Hepatocyte (in vitro differentiated cells): ENCODE measurements around the gene KDM3A. TPM values are rescaled to one million over a fixed set of nuclear protein-coding genes. Genes with fewer than 3 reads are reported as not detected.

ENCODE experiments used
- DNase-seq: peaks from one replicate; pipeline ENCODE4 v3.0.0-alpha.2; 2016; ENCODE audit warnings: low spot score
- H2AFZ ChIP-seq: fragments of 200-600 bp; sonication (generic); 2 replicates; pipeline ENCODE4 v1.6.0; 2016; ENCODE audit warnings: antibody characterized with exemption, mild to moderate bottlenecking
- H3K27ac ChIP-seq: fragments of 200-600 bp; sonication (generic); 2 replicates; pipeline ENCODE4 v1.5.1; 2016; ENCODE audit warnings: mild to moderate bottlenecking
- H3K27me3 ChIP-seq: fragments of 200-600 bp; sonication (generic); 2 replicates; pipeline ENCODE4 v1.6.1; 2016
- H3K36me3 ChIP-seq: fragments of 200-600 bp; sonication (generic); replicated peaks from 2 replicates; pipeline ENCODE4 v1.5.1; 2016; ENCODE audit warnings: low read depth; ENCODE audit not compliant: insufficient read depth
- H3K4me1 ChIP-seq: fragments of 200-600 bp; sonication (generic); 2 replicates; pipeline ENCODE4 v1.5.1; 2016; ENCODE audit warnings: mild to moderate bottlenecking, moderate library complexity; ENCODE audit not compliant: insufficient read depth
- H3K4me2 ChIP-seq: fragments of 200-600 bp; sonication (generic); 2 replicates; pipeline ENCODE4 v1.6.0; 2016
- H3K4me3 ChIP-seq: fragments of 200-600 bp; sonication (generic); 2 replicates; pipeline ENCODE4 v1.5.1; 2016; ENCODE audit warnings: mild to moderate bottlenecking
- H3K79me2 ChIP-seq: fragments of 200-600 bp; sonication (generic); 2 replicates; pipeline ENCODE4 v1.6.0; 2017; ENCODE audit warnings: mild to moderate bottlenecking
- H3K9me2 ChIP-seq: fragments of 200-600 bp; sonication (generic); replicated peaks from 2 replicates; pipeline ENCODE4 v1.6.0; 2017; ENCODE audit warnings: mild to moderate bottlenecking; ENCODE audit not compliant: insufficient read depth
- H3K9me3 ChIP-seq: fragments of 200-600 bp; sonication (generic); 2 replicates; pipeline ENCODE4 v1.5.1; 2016; ENCODE audit warnings: low read depth, mild to moderate bottlenecking
- H4K20me1 ChIP-seq: fragments of 200-600 bp; sonication (generic); 2 replicates; pipeline ENCODE4 v1.6.0; 2016; ENCODE audit warnings: mild to moderate bottlenecking; ENCODE audit not compliant: insufficient read depth, poor library complexity, severe bottlenecking
- CTCF ChIP-seq: fragments of 200-600 bp; sonication (generic); IDR thresholded peaks from 2 replicates; pipeline ENCODE4 v1.5.1; 2016; ENCODE audit warnings: antibody characterized with exemption, mild to moderate bottlenecking; ENCODE audit not compliant: poor library complexity
- EZH2 ChIP-seq: fragments of 200-600 bp; sonication (generic); IDR thresholded peaks from 2 replicates; pipeline ENCODE4 v1.6.1; 2016; ENCODE audit warnings: antibody characterized with exemption, mild to moderate bottlenecking, borderline replicate concordance
- EZH2phosphoT487 ChIP-seq: fragments of 200-600 bp; sonication (generic); IDR thresholded peaks from one replicate; pipeline ENCODE4 v1.6.1; 2018; ENCODE audit warnings: antibody characterized with exemption, mild to moderate bottlenecking, low read depth, moderate library complexity; ENCODE audit not compliant: unreplicated experiment, severe bottlenecking
- WGBS: methylation state at CpG from one replicate; pipeline ENCODE4 v1.1.6; 2016; ENCODE audit warnings: low lambda C conversion rate; ENCODE audit errors: missing lambda C conversion rate; 5-methylcytosine and 5-hydroxymethylcytosine counted together
- polyA plus RNA-seq: library from polyadenylated mRNA; unstranded; fragments of >200 nt; fragmentation: Nextera tagmentation; extraction: Ambion mirVana; gene quantifications from 2 replicates; pipeline ENCODE4 v1.2.1, GENCODE V29; 2016
- total RNA-seq: library from RNA; depleted of rRNA; stranded (reverse); fragments of >200 nt; gene quantifications from 2 replicates; pipeline ENCODE4 v1.2.3, GENCODE V29; 2014

KDM3A gene
- total and polyA plus RNA-seq, 2 experiments from 2014 or later: 13.8 to 37.5 TPM

- no peak overlapping the region for H3K4me2 ChIP-seq
- H2AFZ ChIP-seq: no peak overlapping the region
- no peaks in the 10 kb centered on the region for H3K9me3 ChIP-seq
- DNase-seq: no peak
- WGBS: 97% methylated on average over 4 of the region's 4 CpGs
- H3K9me2 ChIP-seq: no peaks in the 10 kb centered on the region
- peaks cover 81% of the 10 kb centered on the region for H3K79me2 ChIP-seq
- peaks cover 12% of the 10 kb centered on the region for H3K4me1 ChIP-seq
- no peak for TF ChIP-seq EZH2phosphoT487
- no peak for TF ChIP-seq CTCF
- no peak for TF ChIP-seq EZH2
- H3K27me3 ChIP-seq: no peaks in the 10 kb centered on the region
- H4K20me1 ChIP-seq: peaks cover 66% of the 10 kb centered on the region
- no peaks in the 10 kb centered on the region for H3K36me3 ChIP-seq
- H3K4me3 ChIP-seq: no peak overlapping the region
- no peak overlapping the region for H3K27ac ChIP-seq
Measured at GRCh38 chr2:86445436-86445835, 4.3 kb downstream of the KDM3A start.

DNA sequence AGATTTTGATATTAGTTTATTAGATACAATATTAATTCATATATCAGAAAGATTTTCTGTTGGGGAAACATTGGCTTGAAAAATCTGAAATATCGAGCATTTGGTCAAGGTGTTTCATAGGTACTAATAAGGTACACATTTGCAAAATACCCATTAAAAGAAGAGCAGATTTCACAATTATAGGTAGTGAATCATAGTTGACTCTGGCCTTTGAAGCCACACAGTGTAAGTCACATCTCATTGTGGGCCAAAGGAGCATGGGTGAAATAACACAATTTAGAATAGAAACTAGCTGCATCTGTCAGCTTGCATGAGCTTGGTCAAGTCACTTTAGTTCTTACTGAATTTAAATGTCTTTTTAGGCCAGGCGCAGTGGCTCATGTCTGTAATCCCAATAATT, 4.9 kb downstream of the KDM3A start:
- no peak for TF ChIP-seq CTCF
- TF ChIP-seq EZH2: no peak
- TF ChIP-seq EZH2phosphoT487: no peak
- no peaks in the 10 kb centered on the region for H3K9me3 ChIP-seq
- 90% methylated on average over 2 of the region's 2 CpGs for WGBS
- no peaks in the 10 kb centered on the region for H3K9me2 ChIP-seq
- H3K4me2 ChIP-seq: no peak overlapping the region
- peaks cover 67% of the 10 kb centered on the region for H4K20me1 ChIP-seq
- H3K27me3 ChIP-seq: no peaks in the 10 kb centered on the region
- H3K4me3 ChIP-seq: no peak overlapping the region
- no peak overlapping the region for H2AFZ ChIP-seq
- peaks cover 87% of the 10 kb centered on the region for H3K79me2 ChIP-seq
- H3K36me3 ChIP-seq: no peaks in the 10 kb centered on the region
- DNase-seq: no peak
- peaks cover 12% of the 10 kb centered on the region for H3K4me1 ChIP-seq
- no peak overlapping the region for H3K27ac ChIP-seq

DNA sequence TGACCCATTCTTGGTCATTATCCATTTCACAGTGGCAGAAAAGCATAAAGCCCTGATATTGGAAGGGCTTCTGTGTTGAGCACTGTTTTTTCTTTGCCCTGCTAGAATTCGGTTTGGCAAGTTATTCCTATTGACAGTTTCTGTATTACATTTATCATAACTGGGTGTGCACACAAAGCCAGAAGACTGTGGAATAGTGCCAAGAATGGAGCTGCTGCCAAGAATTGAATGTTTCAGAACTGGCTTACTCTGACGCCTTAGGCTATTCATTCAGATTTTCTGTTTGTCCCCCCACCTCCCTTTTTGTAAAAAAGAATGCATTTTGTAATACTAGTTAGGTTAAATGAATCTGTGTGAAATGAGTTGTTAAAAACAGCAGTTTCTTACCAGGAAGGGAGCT, 12.7 kb downstream of the KDM3A start:
- Histone ChIP-seq H3K36me3 (peaks cover 8% of the 10 kb centered on the region), H4K20me1 (peaks cover 16% of the 10 kb centered on the region), H3K4me2 (no peak overlapping the region), H3K27me3 (no peaks in the 10 kb centered on the region), H2AFZ (no peak overlapping the region), H3K4me1 (no peaks in the 10 kb centered on the region), H3K79me2 (peaks cover 41% of the 10 kb centered on the region), H3K27ac (no peak overlapping the region), H3K9me3 (no peaks in the 10 kb centered on the region), H3K9me2 (no peaks in the 10 kb centered on the region), H3K4me3 (no peak overlapping the region)
- WGBS: 81% methylated on average over 2 of the region's 2 CpGs
- no peak for DNase-seq
- TF ChIP-seq EZH2: no peak
- TF ChIP-seq EZH2phosphoT487: no peak
- TF ChIP-seq CTCF: no peak

- Histone ChIP-seq H3K9me3 (no peaks in the 10 kb centered on the region), H3K9me2 (no peaks in the 10 kb centered on the region), H3K4me3 (no peak overlapping the region), H3K27ac (no peak overlapping the region), H3K79me2 (peaks cover 37% of the 10 kb centered on the region), H3K36me3 (peaks cover 8% of the 10 kb centered on the region), H3K4me2 (no peak overlapping the region), H3K4me1 (no peaks in the 10 kb centered on the region), H2AFZ (no peak overlapping the region), H4K20me1 (peaks cover 12% of the 10 kb centered on the region), H3K27me3 (no peaks in the 10 kb centered on the region)
- no peak for DNase-seq
- TF ChIP-seq CTCF: no peak
- TF ChIP-seq EZH2: no peak
- TF ChIP-seq EZH2phosphoT487: no peak
Measured at GRCh38 chr2:86454238-86454637, 13.1 kb downstream of the KDM3A start.
